Cardiac fibroblast (primary cell): ENCODE data around the gene ELK1.

ENCODE experiments used
- DNase-seq, 2 donors: peaks; one replicate each; pipeline versions ENCODE4 v3.0.0 to v3.0.0-alpha.2; 2010; ENCODE audit warnings: low read depth in 2 of 2
- H3K4me3 ChIP-seq, 2 donors: replicated peaks in 1 of 2; 1 replicate in 1 of 2; 2 replicates in 1 of 2; pipeline ENCODE4 v1.5.1; 2011; ENCODE audit warnings: low read depth in 2 of 2, low read length in 2 of 2, mild to moderate bottlenecking in 2 of 2, moderate library complexity in 1 of 2
- TF ChIP-seq, protein P1 (sequence below): IDR thresholded peaks from one replicate; pipeline ENCODE4 v1.5.1; 2011; ENCODE audit warnings: low read depth, mild to moderate bottlenecking, low read length, inconsistent platforms

Gene ELK1

DNA sequence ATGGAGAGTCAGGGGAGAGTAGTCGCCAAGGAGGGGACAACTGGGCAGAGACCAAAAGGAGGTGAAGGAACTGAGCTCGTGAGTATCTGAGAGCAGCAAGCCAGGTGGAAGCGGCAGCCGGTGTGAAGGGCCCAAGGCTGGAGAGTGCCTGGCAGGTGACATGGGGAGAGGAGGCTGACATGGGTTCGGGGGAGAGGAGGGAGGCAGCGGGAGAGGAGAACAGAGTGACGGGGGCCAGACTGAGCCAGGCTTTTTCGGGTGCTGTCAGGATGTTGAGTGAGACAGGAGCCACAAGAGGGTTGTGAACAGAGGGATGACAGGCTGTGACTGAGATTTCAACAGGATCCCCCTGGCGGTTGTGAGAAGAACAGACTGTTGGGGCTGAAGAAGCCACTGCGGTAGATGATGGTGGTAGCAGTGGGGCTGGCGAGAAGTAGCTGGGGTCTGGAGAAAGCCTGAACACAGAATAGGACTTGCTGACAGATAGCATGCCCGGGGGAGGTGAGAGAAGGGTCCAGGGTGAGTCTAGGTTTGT lies 5.7 kb downstream of the ELK1 start:
- DNase-seq, result peak; percentile 60 to 63

GRCh38 chrX:47643926-47644325 lies 6.4 kb downstream of the ELK1 start:
- DNase-seq, result peak; percentile 59 to 68
- TF ChIP-seq, protein P1, sequence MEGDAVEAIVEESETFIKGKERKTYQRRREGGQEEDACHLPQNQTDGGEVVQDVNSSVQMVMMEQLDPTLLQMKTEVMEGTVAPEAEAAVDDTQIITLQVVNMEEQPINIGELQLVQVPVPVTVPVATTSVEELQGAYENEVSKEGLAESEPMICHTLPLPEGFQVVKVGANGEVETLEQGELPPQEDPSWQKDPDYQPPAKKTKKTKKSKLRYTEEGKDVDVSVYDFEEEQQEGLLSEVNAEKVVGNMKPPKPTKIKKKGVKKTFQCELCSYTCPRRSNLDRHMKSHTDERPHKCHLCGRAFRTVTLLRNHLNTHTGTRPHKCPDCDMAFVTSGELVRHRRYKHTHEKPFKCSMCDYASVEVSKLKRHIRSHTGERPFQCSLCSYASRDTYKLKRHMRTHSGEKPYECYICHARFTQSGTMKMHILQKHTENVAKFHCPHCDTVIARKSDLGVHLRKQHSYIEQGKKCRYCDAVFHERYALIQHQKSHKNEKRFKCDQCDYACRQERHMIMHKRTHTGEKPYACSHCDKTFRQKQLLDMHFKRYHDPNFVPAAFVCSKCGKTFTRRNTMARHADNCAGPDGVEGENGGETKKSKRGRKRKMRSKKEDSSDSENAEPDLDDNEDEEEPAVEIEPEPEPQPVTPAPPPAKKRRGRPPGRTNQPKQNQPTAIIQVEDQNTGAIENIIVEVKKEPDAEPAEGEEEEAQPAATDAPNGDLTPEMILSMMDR, result peak; percentile 49
- no peak overlapping the region for H3K4me3 ChIP-seq

More for the DNA sequence above, 5.7 kb downstream of the ELK1 start:
- no peak overlapping the region for H3K4me3 ChIP-seq
- TF ChIP-seq, protein P1, result peak; percentile 64

- TF ChIP-seq, protein P1, result no peak
- DNase-seq, result no peak
- H3K4me3 ChIP-seq, result no peak overlapping the region
Measured at GRCh38 chrX:47638816-47639215, 11.5 kb downstream of the ELK1 start.

GRCh38 chrX:47637546-47638195 lies 12.7 kb downstream of the ELK1 start:
- no peak for DNase-seq
- TF ChIP-seq, protein P1, result no peak
- H3K4me3 ChIP-seq, result no peak overlapping the region

- no peak for DNase-seq
- TF ChIP-seq, protein P1, result no peak
- H3K4me3 ChIP-seq, result no peak overlapping the region
Measured at GRCh38 chrX:47634871-47635575, 15.3 kb downstream of the ELK1 start.

DNA sequence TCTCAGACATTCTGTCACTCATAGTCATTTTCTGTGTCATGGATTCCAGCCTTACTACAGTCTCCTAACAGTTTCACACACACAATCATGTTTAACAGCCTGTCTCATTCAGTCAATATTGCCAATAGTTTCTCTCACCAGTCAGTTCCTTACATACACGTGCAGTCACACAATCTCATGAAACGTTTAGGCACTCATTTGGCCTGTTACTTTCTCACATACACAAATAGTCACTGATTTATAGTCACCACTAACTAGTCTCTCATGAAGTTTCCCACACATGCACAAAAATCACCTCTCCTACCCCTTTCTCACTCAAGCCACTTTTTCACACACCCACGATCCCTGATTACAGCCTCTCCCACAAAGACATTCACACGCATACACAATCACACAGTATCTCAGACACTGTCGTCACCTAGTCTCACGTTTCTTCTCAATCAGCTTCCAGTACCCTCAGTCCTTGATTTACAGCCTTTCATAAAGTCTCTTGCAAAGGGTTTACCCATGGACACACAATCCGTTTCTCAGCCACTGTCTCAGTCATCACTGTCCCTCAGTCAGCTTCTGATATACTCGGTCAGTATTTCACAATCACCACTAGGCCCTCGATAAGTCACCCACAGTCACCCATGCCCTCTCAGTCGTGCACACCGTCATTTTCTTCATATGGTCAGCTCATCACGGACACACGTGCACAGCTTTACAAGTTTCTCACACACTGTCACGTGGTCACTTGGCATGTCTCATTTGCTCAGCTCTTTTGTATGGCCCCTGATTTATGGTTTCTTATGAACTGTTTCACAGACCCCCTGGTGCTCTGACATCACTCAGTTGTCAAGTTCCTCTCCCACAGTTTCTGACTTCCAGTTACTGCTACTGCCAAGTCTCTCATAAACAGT lies 16.4 kb downstream of the ELK1 start:
- TF ChIP-seq, protein P1, result no peak
- H3K4me3 ChIP-seq, result no peak overlapping the region
- DNase-seq, result peak in 1 of 2 donors; percentile 25
